A549 (cell line): ENCODE measurements around the gene LST1.

Experiments
- CTCF ChIP-seq: fragments of >200 bp; sonication (Bioruptor Twin); formaldehyde crosslinking; IDR thresholded peaks from 3 replicates; pipeline ENCODE4 v1.5.1; 2016
- MAX ChIP-seq: IDR thresholded peaks from 2 replicates; pipeline ENCODE4 v1.6.1; 2012
- POLR2A ChIP-seq: IDR thresholded peaks from 2 replicates; pipeline ENCODE4 v1.6.1; 2012; ENCODE audit warnings: mild to moderate bottlenecking, low read length

GRCh38 chr6:31636698-31637596 lies 50.9 kb downstream of the LST1 start:
- TF ChIP-seq CTCF, result no peak
- no peak for TF ChIP-seq MAX
- TF ChIP-seq POLR2A, result no peak
